Measurements from ENCODE around the gene NLRP3.
"Not testable (repeated sequence)": the region's sequence is repeated elsewhere in the genome, so short reads cannot be mapped to it uniquely, and the experiment has no call there.

NLRP3 gene

DNA sequence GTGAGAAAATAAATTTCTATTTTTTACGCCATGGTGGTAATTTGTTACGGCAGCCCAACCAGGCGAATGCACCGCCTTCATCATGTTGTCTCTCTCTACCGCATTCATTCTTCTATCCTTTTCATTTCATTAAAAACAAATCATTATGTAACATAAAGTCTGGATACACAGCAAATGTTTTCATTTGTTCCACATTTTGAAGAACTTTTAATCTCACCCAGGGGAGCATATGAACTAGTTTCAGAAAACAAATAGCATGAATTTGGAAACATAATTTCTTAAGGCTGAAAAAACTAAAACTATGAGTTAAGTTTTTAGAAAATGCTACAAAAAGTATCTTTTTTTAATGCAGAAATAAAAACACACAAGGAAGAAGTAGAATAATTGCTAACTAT is 53.2 kb downstream of the NLRP3 start:
- DNase-seq (ENCODE audit: low read depth): no peak

DNA sequence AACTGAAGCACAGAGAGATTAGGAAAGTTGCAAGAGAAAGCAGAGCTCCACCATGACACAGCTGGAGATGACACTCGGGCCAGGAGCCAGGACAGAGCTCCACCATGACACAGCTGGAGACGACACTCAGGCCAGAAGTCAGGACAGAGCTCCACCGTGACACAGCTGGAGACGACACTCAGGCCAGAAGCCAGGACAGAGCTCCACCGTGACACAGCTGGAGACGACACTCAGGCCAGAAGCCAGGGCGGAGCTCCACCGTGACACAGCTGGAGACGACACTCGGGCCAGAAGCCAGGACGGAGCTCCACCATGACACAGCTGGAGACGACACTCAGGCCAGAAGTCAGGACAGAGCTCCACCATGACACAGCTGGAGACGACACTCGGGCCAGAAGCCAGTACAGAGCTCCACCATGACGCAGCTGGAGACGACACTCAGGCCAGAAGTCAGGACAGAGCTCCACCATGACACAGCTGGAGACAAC is 55.0 kb downstream of the NLRP3 start:
- not testable (repeated sequence) for DNase-seq (ENCODE audit: low read depth)

GRCh38 chr1:247471445-247472016 is 55.6 kb downstream of the NLRP3 start:
- DNase-seq (ENCODE audit: low read depth): no peak

- DNase-seq (ENCODE audit: low read depth): no peak
These were observed 56.1 kb downstream of the NLRP3 start for GRCh38 chr1:247472035-247472434.

DNA sequence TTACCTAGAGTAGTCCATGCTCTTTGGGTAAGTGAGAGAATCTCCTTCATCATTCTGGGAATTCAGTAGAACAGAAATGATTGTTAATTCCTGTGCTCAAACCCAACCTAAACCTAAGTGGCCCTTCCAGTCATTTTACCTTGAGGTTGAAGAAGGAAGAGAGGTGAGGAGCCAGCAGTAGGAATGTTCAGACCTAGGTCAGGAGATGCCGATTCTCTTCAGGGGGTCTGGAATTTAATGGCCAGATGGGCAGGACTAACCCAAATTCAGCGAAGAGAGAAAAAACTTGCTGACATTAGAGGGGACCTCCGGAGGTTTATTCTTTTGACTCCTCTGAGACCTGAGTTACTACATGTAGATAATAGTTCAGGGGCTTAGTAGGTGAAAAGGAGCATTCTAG is 58.4 kb downstream of the NLRP3 start:
- no peak for DNase-seq (ENCODE audit: low read depth)

DNA sequence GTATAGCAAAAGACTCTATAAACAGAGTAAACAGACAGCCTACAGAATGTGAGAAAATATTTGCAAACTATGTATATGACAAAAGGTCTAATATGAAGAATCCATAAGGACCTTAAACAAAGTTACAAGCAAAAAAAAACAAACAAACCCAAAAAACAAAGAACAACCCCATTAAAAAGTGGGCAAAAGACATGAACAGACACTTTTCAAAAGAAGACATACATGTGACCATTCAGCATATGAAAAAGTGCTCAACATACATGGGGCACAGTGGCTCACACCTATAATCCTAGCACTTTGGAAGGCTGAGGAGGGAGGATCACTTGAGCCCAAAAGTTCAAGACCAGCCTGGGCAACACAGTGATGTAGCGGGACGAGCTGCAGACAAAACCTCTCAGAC is 59.8 kb downstream of the NLRP3 start:
- DNase-seq (ENCODE audit: low read depth): no peak

GRCh38 chr1:247476328-247477058 is 60.5 kb downstream of the NLRP3 start:
- DNase-seq (ENCODE audit: low read depth): not testable (repeated sequence)

DNA sequence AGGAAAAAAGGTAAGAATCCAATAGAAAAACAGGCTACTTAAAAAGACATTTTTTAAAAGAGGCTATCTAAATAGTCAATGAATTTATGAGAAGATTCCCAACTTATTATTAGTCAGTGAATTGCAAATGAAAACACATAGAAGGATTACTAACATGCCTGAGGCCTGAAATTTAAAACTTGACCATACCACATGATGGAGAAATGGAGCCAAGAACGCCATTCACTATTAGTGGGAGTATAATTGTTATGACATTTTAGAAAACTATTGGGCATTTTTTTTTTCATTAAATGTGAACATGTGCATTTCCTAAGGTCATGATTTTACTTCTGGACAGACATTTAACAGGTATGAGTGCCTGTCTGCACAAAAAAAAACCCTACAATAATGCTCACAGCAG is 66.8 kb downstream of the NLRP3 start:
- no peak for DNase-seq (ENCODE audit: low read depth)

DNA sequence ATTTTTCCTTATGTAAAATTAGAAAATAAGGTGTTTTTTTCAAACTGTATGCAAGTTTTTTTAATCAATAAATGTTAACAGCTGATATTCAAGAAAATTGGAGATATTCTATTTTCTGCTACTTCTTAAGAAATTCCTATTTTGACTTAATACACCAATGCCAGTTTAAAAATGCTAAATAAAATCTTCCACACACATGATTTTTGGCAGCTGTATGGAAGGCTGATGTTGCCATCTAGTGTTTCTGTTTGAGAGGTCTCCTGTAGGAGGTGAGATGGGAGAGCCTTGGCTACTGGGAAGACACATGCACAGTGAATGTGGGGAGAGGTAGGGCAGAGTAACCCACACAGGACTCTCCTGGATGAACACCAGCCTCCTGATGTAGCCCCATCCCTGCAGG is 71.1 kb downstream of the NLRP3 start:
- DNase-seq (ENCODE audit: low read depth): no peak

DNA sequence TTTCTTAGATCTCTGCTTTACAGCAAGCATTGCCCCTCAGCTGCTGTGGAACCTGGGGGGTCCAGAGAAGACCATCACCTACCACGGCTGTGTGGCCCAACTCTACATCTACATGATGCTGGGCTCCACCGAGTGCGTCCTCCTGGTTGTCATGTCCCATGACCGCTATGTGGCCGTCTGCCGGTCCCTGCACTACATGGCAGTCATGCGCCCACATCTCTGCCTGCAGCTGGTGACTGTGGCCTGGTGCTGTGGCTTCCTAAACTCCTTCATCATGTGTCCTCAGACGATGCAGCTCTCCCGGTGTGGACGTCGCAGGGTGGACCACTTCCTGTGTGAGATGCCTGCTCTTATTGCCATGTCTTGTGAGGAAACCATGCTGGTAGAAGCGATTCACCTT is 75.4 kb downstream of the NLRP3 start:
- DNase-seq (ENCODE audit: low read depth): no peak

DNA sequence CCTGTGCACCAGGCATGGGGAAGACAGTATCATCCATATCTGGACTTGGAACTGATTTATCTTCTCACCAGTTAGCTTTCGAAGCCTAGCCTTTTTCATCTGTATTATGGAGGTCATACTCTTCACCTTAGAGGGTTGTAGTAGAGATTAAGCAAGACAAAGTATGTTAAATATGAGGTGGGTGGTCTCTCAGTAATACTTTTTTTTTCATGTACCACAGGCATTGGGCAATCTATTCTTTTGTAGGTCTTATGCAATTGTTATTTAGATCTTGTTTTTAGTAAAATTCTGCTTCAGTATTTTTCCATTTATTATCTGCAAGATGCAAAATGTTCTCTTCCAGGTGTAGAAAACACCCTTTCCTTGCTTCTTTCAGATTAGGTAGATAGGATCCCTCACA is 77.1 kb downstream of the NLRP3 start:
- DNase-seq (ENCODE audit: low read depth): no peak

DNA sequence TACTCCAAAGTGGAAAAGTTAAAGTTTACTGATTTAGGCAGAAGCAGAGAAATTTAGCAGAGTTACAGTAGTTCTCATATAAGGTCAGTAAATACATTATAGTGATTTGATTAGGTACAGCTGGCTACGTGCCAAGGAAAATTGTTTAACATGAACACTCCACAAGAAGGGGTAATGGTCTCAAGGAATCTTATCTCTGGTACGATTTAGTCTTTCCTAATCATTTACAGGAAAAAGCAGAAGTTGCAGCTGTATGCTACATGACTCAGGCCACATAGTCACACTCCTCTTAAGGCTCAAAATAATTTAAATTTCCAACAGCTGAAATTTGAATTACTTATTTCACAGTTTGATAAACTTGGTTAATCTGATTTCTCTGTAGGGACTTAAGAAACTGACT is 78.8 kb downstream of the NLRP3 start:
- DNase-seq (ENCODE audit: low read depth): no peak

DNA sequence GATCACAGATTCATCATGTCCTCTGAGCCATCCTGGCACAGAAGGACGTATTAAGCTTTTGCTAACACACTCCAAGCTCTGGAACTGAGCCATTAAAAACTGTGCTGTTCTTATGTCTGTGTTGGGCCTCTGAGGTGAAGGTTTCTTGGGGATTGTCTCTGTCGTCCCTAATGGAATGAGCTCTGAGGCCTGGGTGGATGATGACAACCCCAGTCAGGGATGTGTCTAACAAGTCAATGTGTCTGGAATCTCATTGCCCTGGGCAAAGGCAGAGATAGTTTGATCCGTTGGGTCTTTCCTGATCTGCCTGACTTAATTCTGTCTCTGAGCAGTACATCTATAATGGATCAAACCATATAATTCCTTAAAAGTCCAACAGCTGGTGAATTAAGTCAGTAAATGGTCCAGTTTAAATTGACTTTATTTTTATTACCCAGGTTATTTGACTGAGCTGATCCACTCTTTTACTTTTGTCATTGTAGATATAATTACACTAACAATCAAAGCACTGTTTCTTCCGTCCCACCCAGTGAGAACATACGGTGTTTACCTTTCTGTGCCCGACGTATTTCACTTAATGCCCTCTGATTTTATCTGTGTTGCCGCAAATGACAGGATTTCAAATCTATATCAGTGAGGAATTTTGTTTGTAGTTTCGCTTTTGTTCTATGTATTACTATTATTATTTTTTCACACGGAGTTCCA is 80.8 kb downstream of the NLRP3 start:
- no peak for DNase-seq (ENCODE audit: low read depth)

Measured in activated T-helper 9 cell treated with anti-CD3 and anti-CD28 coated beads, Interleukin-2, amount 50 U/mL, for 16 hours (primary cell).